HEK293T (cell line): ENCODE data around the gene EIF4E3.

Experiments used
- CTCF ChIA-PET: fragments of 350-600 bp; formaldehyde crosslinking; extraction: SDS; loops from one replicate; lab custom pipeline; 2021; ENCODE audit warnings: antibody characterized with exemption, inconsistent platforms; lab: Yijun Ruan, JAX
- POLR2A ChIA-PET: fragments of 350-600 bp; formaldehyde crosslinking; extraction: SDS; loops from one replicate; lab custom pipeline; 2020; ENCODE audit warnings: antibody characterized with exemption, inconsistent platforms; lab: Yijun Ruan, JAX
- DNase-seq: peaks from one replicate; pipeline ENCODE4 v3.0.0; 2012; ENCODE audit warnings: mixed read lengths; ENCODE audit errors: extremely low spot score
- ARNT ChIP-seq: fragments of 450-650 bp; IDR thresholded peaks from 2 replicates; pipeline ENCODE4 v1.6.1; 2017; ENCODE audit warnings: mild to moderate bottlenecking
- BHLHE40 ChIP-seq: fragments of 450-650 bp; IDR thresholded peaks from 2 replicates; pipeline ENCODE4 v1.6.1; 2016; ENCODE audit warnings: mild to moderate bottlenecking, moderate library complexity, borderline replicate concordance
- CTBP1 ChIP-seq: fragments of 450-650 bp; IDR thresholded peaks from 2 replicates; pipeline ENCODE4 v1.6.1; 2016; ENCODE audit warnings: borderline replicate concordance
- ELF4 ChIP-seq: fragments of 450-650 bp; IDR thresholded peaks from 2 replicates; pipeline ENCODE4 v1.6.1; 2017; ENCODE audit warnings: antibody characterized with exemption
- FOXA1 ChIP-seq: fragments of 450-650 bp; IDR thresholded peaks from 2 replicates; pipeline ENCODE4 v1.6.1; 2016; ENCODE audit warnings: mild to moderate bottlenecking
- FOXK2 ChIP-seq: fragments of 450-650 bp; IDR thresholded peaks from 2 replicates; pipeline ENCODE4 v1.6.1; 2016; ENCODE audit warnings: mild to moderate bottlenecking
- FOXM1 ChIP-seq: fragments of 450-650 bp; IDR thresholded peaks from 2 replicates; pipeline ENCODE4 v1.6.1; 2017; ENCODE audit warnings: mild to moderate bottlenecking, borderline replicate concordance
- HDGF ChIP-seq: fragments of 450-650 bp; IDR thresholded peaks from 2 replicates; pipeline ENCODE4 v1.6.1; 2017; ENCODE audit warnings: antibody characterized with exemption, borderline replicate concordance
- L3MBTL2 ChIP-seq: fragments of 450-650 bp; conservative IDR thresholded peaks from 2 replicates; pipeline ENCODE4 v1.6.1; 2016; ENCODE audit warnings: mild to moderate bottlenecking
- LEF1 ChIP-seq: fragments of 450-650 bp; IDR thresholded peaks from 2 replicates; pipeline ENCODE4 v1.6.1; 2017; ENCODE audit warnings: mild to moderate bottlenecking, borderline replicate concordance
- NFRKB ChIP-seq: fragments of 450-650 bp; IDR thresholded peaks from 2 replicates; pipeline ENCODE4 v1.6.1; 2016; ENCODE audit warnings: mild to moderate bottlenecking, moderate library complexity
- SP1 ChIP-seq: fragments of 450-650 bp; IDR thresholded peaks from 2 replicates; pipeline ENCODE4 v1.6.1; 2017
- SUZ12 ChIP-seq: fragments of 450-650 bp; IDR thresholded peaks from 2 replicates; pipeline ENCODE4 v1.6.1; 2016; ENCODE audit warnings: mild to moderate bottlenecking
- TARDBP ChIP-seq: fragments of 450-650 bp; IDR thresholded peaks from 2 replicates; pipeline ENCODE4 v1.6.1; 2016
- ZNF384 ChIP-seq: fragments of 450-650 bp; IDR thresholded peaks from 2 replicates; pipeline ENCODE4 v1.6.1; 2016
- TF ChIP-seq, protein P1 (sequence below): fragments of 450-650 bp; IDR thresholded peaks from 2 replicates; pipeline ENCODE4 v1.6.1; 2016

The EIF4E3 gene

GRCh38 chr3:71724584-71725270, 475 bp downstream of the EIF4E3 start:
- peak; percentile 42 for DNase-seq
- 0 out of 2 replicates have a peak, but pooled peaks have one; percentile 40 for TF ChIP-seq FOXM1
- no peak for TF ChIP-seq CTBP1
- 0 out of 2 replicates have a peak, but pooled peaks have one; percentile 11 for TF ChIP-seq ARNT
- ChIA-PET CTCF (interaction anchor here (0.6 kb wide), 1 partner anchor 1850 kb away, joined by 4 read pairs; no protein-coding TSS in a partner anchor), POLR2A (interaction anchor here (0.6 kb wide), 1 partner anchor 28 kb away, joined by 3 read pairs; no protein-coding TSS in a partner anchor)

GRCh38 chr3:71724171-71724453, 1.1 kb downstream of the EIF4E3 start:
- ChIA-PET CTCF (interaction anchor here (0.6 kb wide), 1 partner anchor 1851 kb away, joined by 4 read pairs; no protein-coding TSS in a partner anchor), POLR2A (interaction anchor here (0.6 kb wide), 1 partner anchor 29 kb away, joined by 3 read pairs; no protein-coding TSS in a partner anchor)
- no peak for DNase-seq
- no peak for TF ChIP-seq NFRKB
- TF ChIP-seq SP1 = no peak
- no peak for TF ChIP-seq SUZ12
- no peak for TF ChIP-seq ARNT
- TF ChIP-seq CTBP1 = no peak
- TF ChIP-seq FOXM1 = no peak
- TF ChIP-seq FOXA1 = no peak
- TF ChIP-seq, protein P1, sequence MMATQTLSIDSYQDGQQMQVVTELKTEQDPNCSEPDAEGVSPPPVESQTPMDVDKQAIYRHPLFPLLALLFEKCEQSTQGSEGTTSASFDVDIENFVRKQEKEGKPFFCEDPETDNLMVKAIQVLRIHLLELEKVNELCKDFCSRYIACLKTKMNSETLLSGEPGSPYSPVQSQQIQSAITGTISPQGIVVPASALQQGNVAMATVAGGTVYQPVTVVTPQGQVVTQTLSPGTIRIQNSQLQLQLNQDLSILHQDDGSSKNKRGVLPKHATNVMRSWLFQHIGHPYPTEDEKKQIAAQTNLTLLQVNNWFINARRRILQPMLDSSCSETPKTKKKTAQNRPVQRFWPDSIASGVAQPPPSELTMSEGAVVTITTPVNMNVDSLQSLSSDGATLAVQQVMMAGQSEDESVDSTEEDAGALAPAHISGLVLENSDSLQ = no peak
- no peak for TF ChIP-seq FOXK2
- TF ChIP-seq BHLHE40 = no peak
- TF ChIP-seq L3MBTL2 = no peak
- TF ChIP-seq HDGF = no peak
- no peak for TF ChIP-seq ELF4
- TF ChIP-seq LEF1 = no peak

- POLR2A ChIA-PET = interaction anchor here (0.6 kb wide), 1 partner anchor 25 kb away, joined by 3 read pairs; no protein-coding TSS in a partner anchor
- no peak for DNase-seq
- TF ChIP-seq NFRKB (no peak), BHLHE40 (no peak), SP1 (no peak), SUZ12 (no peak), ZNF384 (no peak), ELF4 (no peak), FOXA1 (no peak), FOXM1 (no peak)
- TF ChIP-seq, protein P1 = no peak
- CTCF ChIA-PET = no interaction called here
These were observed 1.6 kb downstream of the EIF4E3 start for GRCh38 chr3:71723452-71724170.

DNA sequence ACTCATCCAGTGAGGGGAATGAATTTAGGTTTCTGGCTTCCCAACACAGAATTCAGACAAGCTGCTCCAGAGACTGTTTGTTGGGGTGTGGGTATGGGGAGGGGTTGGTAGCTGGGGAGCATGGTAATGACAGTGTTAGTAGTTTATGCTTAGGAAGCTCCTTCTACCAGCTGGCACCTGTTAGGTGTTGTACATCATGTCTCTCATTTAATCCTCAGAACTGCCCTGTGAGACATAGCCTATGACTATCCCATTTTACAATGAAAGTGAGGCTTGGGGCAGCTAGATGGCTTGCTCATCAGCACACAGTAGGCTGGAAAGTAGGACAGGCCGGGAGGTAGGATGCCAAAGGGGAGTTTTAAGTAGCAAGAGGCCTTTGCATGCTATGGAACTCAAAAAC, 2.5 kb downstream of the EIF4E3 start:
- no peak for TF ChIP-seq SUZ12
- TF ChIP-seq SP1 = no peak
- no peak for TF ChIP-seq ZNF384
- TF ChIP-seq ARNT = no peak
- TF ChIP-seq CTBP1 = no peak
- TF ChIP-seq, protein P1 = no peak
- TF ChIP-seq FOXA1 = no peak
- TF ChIP-seq FOXK2 = no peak
- no peak for TF ChIP-seq ELF4
- TF ChIP-seq HDGF = no peak
- no peak for TF ChIP-seq TARDBP
- no peak for TF ChIP-seq LEF1
- no peak for TF ChIP-seq L3MBTL2
- no peak for TF ChIP-seq FOXM1
- TF ChIP-seq NFRKB = no peak
- no peak for TF ChIP-seq BHLHE40
- POLR2A ChIA-PET = no interaction called here
- DNase-seq = no peak
- CTCF ChIA-PET = no interaction called here

- no peak for DNase-seq
- TF ChIP-seq FOXM1 (no peak), L3MBTL2 (no peak)
- POLR2A ChIA-PET = no interaction called here
- CTCF ChIA-PET = no interaction called here
These were observed 3.5 kb downstream of the EIF4E3 start for GRCh38 chr3:71721651-71722157.

GRCh38 chr3:71721002-71721401, 4.2 kb downstream of the EIF4E3 start:
- ChIA-PET POLR2A (no interaction called here), CTCF (interaction anchor here (0.6 to 0.8 kb wide), 2 partner anchors 8 to 10 kb away, joined by 4 read pairs; no protein-coding TSS in a partner anchor)
- no peak for DNase-seq
- no peak for TF ChIP-seq L3MBTL2
- TF ChIP-seq ARNT = no peak
- no peak for TF ChIP-seq LEF1
- no peak for TF ChIP-seq BHLHE40
- no peak for TF ChIP-seq HDGF
- TF ChIP-seq ZNF384 = no peak
- TF ChIP-seq, protein P1 = no peak
